Vagina (tissue), 2 donors: Measurements from ENCODE around the gene CELF4. TPM values are rescaled to one million over a fixed set of nuclear protein-coding genes. Genes with fewer than 3 reads are reported as not detected.

ENCODE experiments used
- DNase-seq, 2 donors: peaks; one replicate each; pipeline ENCODE4 v3.0.0-alpha.2; 2017; ENCODE audit errors: extremely low spot score in 2 of 2
- H3K27ac ChIP-seq: fragments of 200-600 bp; sonication (generic); one replicate; pipeline ENCODE4 v1.5.1; 2019
- H3K27me3 ChIP-seq: fragments of 200-600 bp; sonication (generic); one replicate; pipeline ENCODE4 v1.5.1; 2019
- H3K36me3 ChIP-seq, 2 donors: fragments of 200-600 bp; sonication (generic); one replicate each; pipeline ENCODE4 v1.5.1; 2017 to 2019
- H3K4me1 ChIP-seq: fragments of 200-600 bp; sonication (generic); one replicate; pipeline ENCODE4 v1.5.1; 2019
- H3K4me3 ChIP-seq, 2 donors: fragments of 200-600 bp; sonication (generic); 1 replicate in 1 of 2; 2 replicates in 1 of 2; pipeline ENCODE4 v1.5.1; 2016 to 2019
- H3K9me3 ChIP-seq: fragments of 200-600 bp; sonication (generic); one replicate; pipeline ENCODE4 v1.5.1; 2019
- POLR2A ChIP-seq, 2 donors: fragments of 450-650 bp; IDR thresholded peaks; one replicate each; pipeline ENCODE4 v1.6.1; 2017; ENCODE audit warnings: antibody characterized with exemption in 2 of 2, mild to moderate bottlenecking in 2 of 2, moderate library complexity in 2 of 2
- POLR2AphosphoS5 ChIP-seq, 2 donors: sonication (generic); formaldehyde crosslinking; IDR thresholded peaks; one replicate each; pipeline ENCODE4 v1.9.0; 2017; ENCODE audit warnings: antibody characterized with exemption in 2 of 2, mild to moderate bottlenecking in 2 of 2, low read depth in 1 of 2; ENCODE audit not compliant: insufficient read depth in 1 of 2
- intact Hi-C: fragments of 100-400 bp; cut with DNase I; formaldehyde crosslinking; loops from one replicate; pipeline ENCODE4 v1.15.1; 2023
- total RNA-seq: library from RNA; depleted of rRNA; stranded (reverse); fragments of >200 nt; gene quantifications from one replicate; pipeline ENCODE4 v1.2.3, GENCODE V29; 2016
- TF ChIP-seq, protein P1 (sequence below), 3 experiments: fragments of 450-650 bp in 2 of 3; fragments of 200-600 bp in 1 of 3; sonication (generic) in 1 of 3; IDR thresholded peaks; one replicate each; pipeline ENCODE4 v1.5.1; 2017 to 2019; ENCODE audit warnings: antibody characterized with exemption in 3 of 3, mild to moderate bottlenecking in 2 of 3, moderate library complexity in 2 of 3

CELF4 gene
- total RNA-seq, 1 donor from 2014 or later = 2.2 TPM

DNA sequence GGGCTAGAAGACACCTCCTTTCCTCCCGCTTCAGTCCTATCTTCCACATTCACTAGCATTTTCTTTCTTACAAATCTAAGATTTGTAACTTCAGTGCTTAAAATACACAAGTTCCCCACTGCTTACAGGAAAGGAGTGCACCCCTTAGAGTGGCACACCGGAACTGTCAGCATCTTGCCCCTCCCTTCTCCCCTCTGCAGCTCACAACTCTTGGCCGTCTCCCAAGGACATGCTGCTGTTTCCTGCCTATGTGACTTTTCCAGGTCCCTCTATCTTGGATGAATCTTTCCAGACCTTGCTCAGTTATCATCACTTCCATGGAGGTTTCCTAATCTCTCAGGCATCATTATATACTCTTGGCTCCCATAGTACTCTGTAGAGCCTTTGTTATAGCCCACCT is 334.8 kb downstream of the CELF4 start:
- TF ChIP-seq, protein P1, sequence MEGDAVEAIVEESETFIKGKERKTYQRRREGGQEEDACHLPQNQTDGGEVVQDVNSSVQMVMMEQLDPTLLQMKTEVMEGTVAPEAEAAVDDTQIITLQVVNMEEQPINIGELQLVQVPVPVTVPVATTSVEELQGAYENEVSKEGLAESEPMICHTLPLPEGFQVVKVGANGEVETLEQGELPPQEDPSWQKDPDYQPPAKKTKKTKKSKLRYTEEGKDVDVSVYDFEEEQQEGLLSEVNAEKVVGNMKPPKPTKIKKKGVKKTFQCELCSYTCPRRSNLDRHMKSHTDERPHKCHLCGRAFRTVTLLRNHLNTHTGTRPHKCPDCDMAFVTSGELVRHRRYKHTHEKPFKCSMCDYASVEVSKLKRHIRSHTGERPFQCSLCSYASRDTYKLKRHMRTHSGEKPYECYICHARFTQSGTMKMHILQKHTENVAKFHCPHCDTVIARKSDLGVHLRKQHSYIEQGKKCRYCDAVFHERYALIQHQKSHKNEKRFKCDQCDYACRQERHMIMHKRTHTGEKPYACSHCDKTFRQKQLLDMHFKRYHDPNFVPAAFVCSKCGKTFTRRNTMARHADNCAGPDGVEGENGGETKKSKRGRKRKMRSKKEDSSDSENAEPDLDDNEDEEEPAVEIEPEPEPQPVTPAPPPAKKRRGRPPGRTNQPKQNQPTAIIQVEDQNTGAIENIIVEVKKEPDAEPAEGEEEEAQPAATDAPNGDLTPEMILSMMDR (IDR thresholded peaks at IDR 0.05) = no peak
- TF ChIP-seq POLR2A (IDR thresholded peaks at IDR 0.05) (no peak), POLR2AphosphoS5 (IDR thresholded peaks at IDR 0.05; ENCODE audit: insufficient read depth in 1 of 2, low read depth in 1 of 2) (no peak)

GRCh38 chr18:37225279-37225678 is 340.3 kb downstream of the CELF4 start:
- Histone ChIP-seq H3K27ac (no peak overlapping the region), H3K36me3 (peaks cover 0 to 7% of the 10 kb centered on the region in 2 donors), H3K9me3 (no peaks in the 10 kb centered on the region), H3K4me1 (no peaks in the 10 kb centered on the region), H3K4me3 (no peak overlapping the region), H3K27me3 (no peaks in the 10 kb centered on the region)
- no peak for DNase-seq
- TF ChIP-seq, protein P1 (IDR thresholded peaks at IDR 0.05) = no peak
- TF ChIP-seq POLR2AphosphoS5 (IDR thresholded peaks at IDR 0.05; ENCODE audit: insufficient read depth in 1 of 2, low read depth in 1 of 2) = no peak
- no peak for TF ChIP-seq POLR2A (IDR thresholded peaks at IDR 0.05)
- intact Hi-C loops = no loop called here

More for the DNA sequence above, 334.8 kb downstream of the CELF4 start:
- no peak for DNase-seq
- Histone ChIP-seq H3K27me3 (no peaks in the 10 kb centered on the region), H3K27ac (no peak overlapping the region), H3K9me3 (no peaks in the 10 kb centered on the region), H3K4me1 (no peaks in the 10 kb centered on the region), H3K4me3 (no peak overlapping the region), H3K36me3 (no peaks in the 10 kb centered on the region)
- intact Hi-C loops = no loop called here

- Histone ChIP-seq H3K27me3 (no peaks in the 10 kb centered on the region), H3K27ac (no peak overlapping the region), H3K9me3 (no peaks in the 10 kb centered on the region), H3K4me3 (no peak overlapping the region), H3K36me3 (peaks cover 0 to 7% of the 10 kb centered on the region in 2 donors), H3K4me1 (no peaks in the 10 kb centered on the region)
- no peak for DNase-seq
- intact Hi-C loops = no loop called here
- TF ChIP-seq POLR2A (IDR thresholded peaks at IDR 0.05) (no peak), POLR2AphosphoS5 (IDR thresholded peaks at IDR 0.05; ENCODE audit: insufficient read depth in 1 of 2, low read depth in 1 of 2) (no peak)
- TF ChIP-seq, protein P1 (IDR thresholded peaks at IDR 0.05) = no peak
These were observed 342.6 kb downstream of the CELF4 start for GRCh38 chr18:37222999-37223378.

- intact Hi-C loops = no loop called here
- Histone ChIP-seq H3K27ac (no peak overlapping the region), H3K27me3 (no peaks in the 10 kb centered on the region), H3K4me1 (no peaks in the 10 kb centered on the region), H3K36me3 (peaks cover 0 to 7% of the 10 kb centered on the region in 2 donors), H3K9me3 (no peaks in the 10 kb centered on the region), H3K4me3 (no peak overlapping the region)
- TF ChIP-seq, protein P1 (IDR thresholded peaks at IDR 0.05) = no peak
- TF ChIP-seq POLR2AphosphoS5 (IDR thresholded peaks at IDR 0.05; ENCODE audit: insufficient read depth in 1 of 2, low read depth in 1 of 2) (no peak), POLR2A (IDR thresholded peaks at IDR 0.05) (no peak)
- no peak for DNase-seq
These were observed 343.1 kb downstream of the CELF4 start for GRCh38 chr18:37222354-37222998.

DNA sequence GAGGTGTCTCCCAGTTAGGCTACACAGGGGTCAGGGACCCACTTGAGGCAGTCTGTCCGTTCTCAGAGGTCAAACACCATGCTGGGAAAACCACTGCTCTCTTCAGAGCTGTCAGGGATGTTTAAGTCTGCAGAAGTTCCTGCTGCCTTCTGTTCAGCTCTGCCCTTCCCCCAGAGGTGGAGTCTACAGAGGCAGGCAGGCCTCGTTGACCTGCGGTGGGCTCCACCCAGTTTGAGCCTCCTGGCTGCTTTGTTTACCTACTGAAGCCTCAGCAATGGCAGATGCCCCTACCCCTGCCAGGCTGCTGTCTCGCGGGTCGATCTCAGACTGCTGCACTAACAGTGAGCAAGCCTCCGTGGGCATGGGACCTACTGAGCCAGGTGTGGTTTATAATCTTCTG is 346.3 kb downstream of the CELF4 start:
- intact Hi-C loops = no loop called here
- Histone ChIP-seq H3K27ac (no peak overlapping the region), H3K9me3 (no peaks in the 10 kb centered on the region), H3K4me1 (no peaks in the 10 kb centered on the region), H3K27me3 (no peaks in the 10 kb centered on the region), H3K4me3 (no peak overlapping the region), H3K36me3 (peaks cover 0 to 2% of the 10 kb centered on the region in 2 donors)
- no peak for DNase-seq
- TF ChIP-seq, protein P1 (IDR thresholded peaks at IDR 0.05) = no peak
- TF ChIP-seq POLR2AphosphoS5 (IDR thresholded peaks at IDR 0.05; ENCODE audit: insufficient read depth in 1 of 2, low read depth in 1 of 2) (no peak), POLR2A (IDR thresholded peaks at IDR 0.05) (no peak)
